Smooth muscle cell (in vitro differentiated cells): ENCODE measurements around the gene GHSR. TPM values are rescaled to one million over a fixed set of nuclear protein-coding genes. Genes with fewer than 3 reads are reported as not detected.
"Not testable (repeated sequence)": the region's sequence is repeated elsewhere in the genome, so short reads cannot be mapped to it uniquely, and the experiment has no call there.

Experiments
- DNase-seq: peaks from one replicate; lab custom pipeline; 2025; ENCODE audit not compliant: unreplicated experiment; lab: John Stamatoyannopoulos, UW
- H2AFZ ChIP-seq: fragments of 200-600 bp; sonication (generic); 2 replicates; pipeline ENCODE4 v1.6.0; 2016; ENCODE audit warnings: antibody characterized with exemption, low read depth, mild to moderate bottlenecking
- H3F3A ChIP-seq: fragments of 200-600 bp; sonication (generic); 2 replicates; pipeline ENCODE4 v1.6.0; 2017; ENCODE audit warnings: antibody characterized with exemption, low read depth
- H3K27ac ChIP-seq: fragments of 200-600 bp; sonication (generic); 2 replicates; pipeline ENCODE4 v1.5.1; 2016; ENCODE audit warnings: low read depth, mild to moderate bottlenecking
- H3K27me3 ChIP-seq: fragments of 200-600 bp; sonication (generic); 2 replicates; pipeline ENCODE4 v1.6.1; 2016; ENCODE audit warnings: low read depth, mild to moderate bottlenecking
- H3K36me3 ChIP-seq: fragments of 200-600 bp; sonication (generic); 2 replicates; pipeline ENCODE4 v1.5.1; 2016; ENCODE audit warnings: low read depth
- H3K4me1 ChIP-seq: fragments of 200-600 bp; sonication (generic); 2 replicates; pipeline ENCODE4 v1.5.1; 2016; ENCODE audit warnings: low read depth
- H3K4me2 ChIP-seq: fragments of 200-600 bp; sonication (generic); 2 replicates; pipeline ENCODE4 v1.6.0; 2016; ENCODE audit warnings: mild to moderate bottlenecking
- H3K4me3 ChIP-seq: fragments of 200-600 bp; sonication (generic); 2 replicates; pipeline ENCODE4 v1.5.1; 2016; ENCODE audit warnings: mild to moderate bottlenecking
- H3K79me2 ChIP-seq: fragments of 200-600 bp; sonication (generic); 2 replicates; pipeline ENCODE4 v1.6.0; 2016; ENCODE audit warnings: low read depth, mild to moderate bottlenecking
- H3K9ac ChIP-seq: fragments of 200-600 bp; sonication (generic); 2 replicates; pipeline ENCODE4 v1.6.0; 2016; ENCODE audit warnings: low read depth
- H3K9me3 ChIP-seq: fragments of 200-600 bp; sonication (generic); replicated peaks from 2 replicates; pipeline ENCODE4 v1.5.1; 2016; ENCODE audit warnings: low read depth
- H4K20me1 ChIP-seq: fragments of 200-600 bp; sonication (generic); 2 replicates; pipeline ENCODE4 v1.6.0; 2016; ENCODE audit warnings: low read depth
- CTCF ChIP-seq: fragments of 200-600 bp; sonication (generic); IDR thresholded peaks from 2 replicates; pipeline ENCODE4 v1.5.1; 2017; ENCODE audit warnings: borderline replicate concordance, mild to moderate bottlenecking, antibody characterized with exemption; ENCODE audit not compliant: insufficient read depth, poor library complexity, severe bottlenecking
- WGBS: methylation state at CpG from one replicate; pipeline ENCODE4 v1.1.7; 2016; ENCODE audit warnings: low lambda C conversion rate; 5-methylcytosine and 5-hydroxymethylcytosine counted together
- polyA plus RNA-seq: library from polyadenylated mRNA; unstranded; fragments of >200 nt; fragmentation: Nextera tagmentation; extraction: Ambion mirVana; gene quantifications from 2 replicates; pipeline ENCODE4 v1.2.1, GENCODE V29; 2016
- total RNA-seq: library from RNA; depleted of rRNA; stranded (reverse); fragments of >200 nt; gene quantifications from 2 replicates; pipeline ENCODE4 v1.2.3, GENCODE V29; 2014

Gene GHSR
- total RNA-seq (not detected in 2 replicates), polyA plus RNA-seq (not detected in 2 replicates)

GRCh38 chr3:172447611-172448579, at the start of gene GHSR:
TSS of gene GHSR (minus strand) at chr3:172448456. CDS start at chr3:172448413, 43 bp downstream.
- no peak for DNase-seq
- Histone ChIP-seq H3K9me3 (no peaks in the 10 kb centered on the region), H3K27me3 (peaks cover 98% of the 10 kb centered on the region), H3K4me3 (no peak within 1 kb of the TSS), H3F3A (no peaks in the 10 kb centered on the region), H3K79me2 (no peaks in the 10 kb centered on the region), H4K20me1 (no peaks in the 10 kb centered on the region), H3K4me2 (no peak within 1 kb of the TSS), H3K9ac (no peak within 1 kb of the TSS), H3K4me1 (no peaks in the 10 kb centered on the region), H3K36me3 (no peaks in the 10 kb centered on the region), H2AFZ (no peak within 1 kb of the TSS), H3K27ac (no peak within 1 kb of the TSS)
- TF ChIP-seq CTCF, result no peak
- WGBS, result 51% methylated on average over 76 of the region's 76 CpGs

- peak; percentile 2 for DNase-seq
- H3K79me2 ChIP-seq, H3K4me2 ChIP-seq: not testable (repeated sequence)
Measured at GRCh38 chr3:172490198-172490669, 42.0 kb upstream of the GHSR start.

GRCh38 chr3:172478116-172478515, 29.9 kb upstream of the GHSR start:
- Histone ChIP-seq H3K36me3 (no peaks in the 10 kb centered on the region), H2AFZ (no peak overlapping the region), H4K20me1 (no peaks in the 10 kb centered on the region), H3K4me2 (no peak overlapping the region), H3K9ac (no peak overlapping the region), H3K27ac (no peak overlapping the region), H3K9me3 (no peaks in the 10 kb centered on the region), H3K27me3 (peaks cover 8% of the 10 kb centered on the region), H3K79me2 (no peaks in the 10 kb centered on the region), H3K4me1 (peaks cover 5% of the 10 kb centered on the region), H3F3A (no peaks in the 10 kb centered on the region), H3K4me3 (no peak overlapping the region)
- no peak for TF ChIP-seq CTCF
- DNase-seq, result no peak
- 83% methylated on average over 1 of the region's 1 CpG for WGBS

More at GRCh38 chr3:172490198-172490669, 42.0 kb upstream of the GHSR start:
- not testable (repeated sequence) for H3K27me3 ChIP-seq, H3K36me3 ChIP-seq, H3K27ac ChIP-seq, H3K9me3 ChIP-seq, H3K9ac ChIP-seq, H4K20me1 ChIP-seq, H3K4me3 ChIP-seq, H3K4me1 ChIP-seq, H3F3A ChIP-seq
- H2AFZ ChIP-seq, result peak overlapping the region; percentile 73
- peak; percentile 85 for TF ChIP-seq CTCF
- 26% methylated on average over 4 of the region's 4 CpGs for WGBS
